ENCODE data around the gene NUP210L. TPM values are rescaled to one million over a fixed set of nuclear protein-coding genes. Genes with fewer than 3 reads are reported as not detected.

The NUP210L gene
- total and polyA plus RNA-seq, 9 of the 15 experiments (the other 6 are each of a cell fraction or from before 2014, with no cell fraction given): 0.01 to 0.04 TPM; not detected in 7

GRCh38 chr1:153967107-153967999 is 187.5 kb downstream of the NUP210L start, which contains the start of gene CREB3L4 (continued):
- TF ChIP-seq IRF9 (tag; IDR thresholded peaks at IDR 0.05) (0 out of 2 replicates have a peak, but pooled peaks have one; percentile 28), PPARD (CRISPR knock-in tag; IDR thresholded peaks at IDR 0.05) (no peak), ZNF224 (CRISPR knock-in tag; IDR thresholded peaks at IDR 0.05) (0 out of 2 replicates have a peak, but pooled peaks have one; percentile 63), NR0B1 (IDR thresholded peaks at IDR 0.05; ENCODE audit: partially characterized antibody) (no peak), SMARCB1 (IDR thresholded peaks at IDR 0.05; ENCODE audit: insufficient read length, low read depth) (no peak), MIER1 (IDR thresholded peaks at IDR 0.05; ENCODE audit: low read depth) (no peak), RBM39 (optimal IDR thresholded peaks at IDR 0.05; ENCODE audit: low read depth, low read length) (no peak), ZBTB7A (IDR thresholded peaks at IDR 0.05; ENCODE audit: borderline replicate concordance, control insufficient read depth, low read depth, low read length) (peak; percentile 77; the same call in 1 of the 2 replicates), IFI16 (CRISPR knock-in tag; IDR thresholded peaks at IDR 0.05) (no peak), ZBTB49 (CRISPR knock-in tag; IDR thresholded peaks at IDR 0.05; ENCODE audit: borderline replicate concordance) (no peak), HNRNPK (IDR thresholded peaks at IDR 0.05; ENCODE audit: low read depth, low read length, poor library complexity, severe bottlenecking) (no peak), ZBTB43 (CRISPR knock-in tag; IDR thresholded peaks at IDR 0.05) (peak; percentile 49; the same call in 1 of the 2 replicates), NR3C1 (CRISPR knock-in tag; IDR thresholded peaks at IDR 0.05) (no peak), CREB3L1 (IDR thresholded peaks at IDR 0.05; ENCODE audit: borderline replicate concordance, low read depth) (peak; percentile 52; the same call in 1 of the 2 replicates), THRB (CRISPR knock-in tag; conservative IDR thresholded peaks at IDR 0.05) (0 out of 2 replicates have a peak, but pooled peaks have one; percentile 63), RBBP5 (IDR thresholded peaks at IDR 0.05; ENCODE audit: borderline replicate concordance, insufficient read depth, low read length, poor library complexity, severe bottlenecking) (peak; percentile 67)

Data from K562 (cell line).